HepG2 (cell line): ENCODE results near the gene CUL9. TPM values are rescaled to one million over a fixed set of nuclear protein-coding genes. Genes with fewer than 3 reads are reported as not detected.

Experiments used
- KLF15 ChIP-seq: sonication (generic); formaldehyde crosslinking; IDR thresholded peaks from 2 replicates; pipeline ENCODE4 v1.8.1; 2023; ENCODE audit warnings: borderline replicate concordance, mild to moderate bottlenecking, inconsistent platforms, missing genetic modification reagents, mixed read lengths
- MED8 ChIP-seq: sonication (generic); formaldehyde crosslinking; IDR thresholded peaks from 2 replicates; pipeline ENCODE4 v1.8.1; 2023; ENCODE audit warnings: mild to moderate bottlenecking, missing genetic modification reagents; ENCODE audit not compliant: insufficient replicate concordance
- PITX1 ChIP-seq: sonication (generic); formaldehyde crosslinking; IDR thresholded peaks from 2 replicates; pipeline ENCODE4 v1.5.1; 2020; ENCODE audit warnings: mild to moderate bottlenecking, missing genetic modification reagents
- SIN3B ChIP-seq: fragments of 150-350 bp; IDR thresholded peaks from 2 replicates; pipeline ENCODE4 v1.6.1; 2014; ENCODE audit warnings: low read length
- U2AF1 ChIP-seq: fragments of 200-400 bp; formaldehyde crosslinking; optimal IDR thresholded peaks from 2 replicates; pipeline ENCODE3; 2017; ENCODE audit warnings: mild to moderate bottlenecking, low read depth, low read length
- XRCC5 ChIP-seq: fragments of 200-400 bp; formaldehyde crosslinking; optimal IDR thresholded peaks from 2 replicates; pipeline ENCODE3; 2017; ENCODE audit warnings: mild to moderate bottlenecking, low read length
- ZFY ChIP-seq: sonication (generic); formaldehyde crosslinking; IDR thresholded peaks from 2 replicates; pipeline ENCODE4 v1.4.0; 2020; ENCODE audit warnings: missing genetic modification reagents
- ZMYM2 ChIP-seq: sonication (generic); formaldehyde crosslinking; IDR thresholded peaks from 2 replicates; pipeline ENCODE4 v1.8.0; 2022; ENCODE audit warnings: mild to moderate bottlenecking, missing genetic modification reagents
- ZNF292 ChIP-seq: sonication (generic); formaldehyde crosslinking; IDR thresholded peaks from 2 replicates; pipeline ENCODE4 v1.8.1; 2022; ENCODE audit warnings: mild to moderate bottlenecking, low read depth, missing genetic modification reagents, borderline replicate concordance
- ZNF33A ChIP-seq: sonication (generic); formaldehyde crosslinking; IDR thresholded peaks from 2 replicates; pipeline ENCODE4 v1.5.1; 2020; ENCODE audit warnings: missing genetic modification reagents, mild to moderate bottlenecking, moderate library complexity, borderline replicate concordance
- ZNF816 ChIP-seq: sonication (generic); formaldehyde crosslinking; IDR thresholded peaks from 2 replicates; pipeline ENCODE4 v1.8.0; 2022; ENCODE audit warnings: missing genetic modification reagents, mild to moderate bottlenecking, borderline replicate concordance
- polyA plus RNA-seq, 8 experiments: library from polyadenylated mRNA; depleted of rRNA in 3 of 8; stranded (reverse) in 7 of 8; unstranded in 1 of 8; fragments of >200 nt; fragmentation: Illumina TruSeq in 4 of 8; extraction: Trizol in 4 of 8; gene quantifications; 2 replicates each; pipeline versions ENCODE4 v1.2.1 to v1.2.3, GENCODE V29; 2011 to 2016; ENCODE audit warnings: low read depth in 4 of 8, missing spikeins in 1 of 8, mixed read lengths in 1 of 8; ENCODE audit not compliant: insufficient read depth in 1 of 8
- total RNA-seq, 5 experiments: library from RNA; depleted of rRNA; stranded (reverse); fragments of >200 nt; fragmentation: Illumina TruSeq; extraction: Trizol; gene quantifications; 2 replicates each; pipeline ENCODE4 v1.2.3, GENCODE V29; 2016; ENCODE audit warnings: low read depth in 1 of 5
- TF ChIP-seq, protein P1 (sequence below): sonication (generic); formaldehyde crosslinking; conservative IDR thresholded peaks from 2 replicates; pipeline ENCODE4 v1.8.0; 2022; ENCODE audit warnings: mild to moderate bottlenecking, moderate library complexity, missing genetic modification reagents
- TF ChIP-seq, protein P2 (sequence below): sonication (generic); formaldehyde crosslinking; IDR thresholded peaks from 2 replicates; pipeline ENCODE4 v1.8.0; 2022; ENCODE audit warnings: missing genetic modification reagents, mild to moderate bottlenecking, borderline replicate concordance
- TF ChIP-seq, protein P3 (sequence below): sonication (generic); formaldehyde crosslinking; IDR thresholded peaks from 2 replicates; pipeline ENCODE4 v1.4.0; 2020; ENCODE audit warnings: missing genetic modification reagents, borderline replicate concordance
- TF ChIP-seq, protein P4 (sequence below): sonication (generic); formaldehyde crosslinking; IDR thresholded peaks from 2 replicates; pipeline ENCODE4 v1.8.0; 2022; ENCODE audit warnings: mild to moderate bottlenecking, missing genetic modification reagents, moderate library complexity

The CUL9 gene
- total and polyA plus RNA-seq, 2 of the 13 experiments (the other 11 are each of a cell fraction or from before 2014, with no cell fraction given): 11.4 to 13.7 TPM

DNA sequence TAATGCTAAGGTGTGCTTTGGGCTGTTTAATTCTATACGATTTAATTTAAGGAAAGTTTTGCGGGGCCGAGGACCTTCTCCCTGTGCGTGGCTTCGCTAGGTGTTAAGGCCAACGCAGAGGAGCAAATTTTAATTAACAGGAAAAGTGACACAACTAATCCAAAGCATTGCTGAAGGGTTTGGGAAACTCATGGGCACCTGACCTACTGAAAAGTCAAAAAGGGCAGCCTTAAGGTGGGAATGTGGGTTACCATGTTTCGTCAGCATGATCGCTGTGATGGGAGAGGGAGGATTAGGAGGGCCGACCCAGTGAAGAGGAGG, 415 bp upstream of the CUL9 start (continued):
- TF ChIP-seq, protein P1, sequence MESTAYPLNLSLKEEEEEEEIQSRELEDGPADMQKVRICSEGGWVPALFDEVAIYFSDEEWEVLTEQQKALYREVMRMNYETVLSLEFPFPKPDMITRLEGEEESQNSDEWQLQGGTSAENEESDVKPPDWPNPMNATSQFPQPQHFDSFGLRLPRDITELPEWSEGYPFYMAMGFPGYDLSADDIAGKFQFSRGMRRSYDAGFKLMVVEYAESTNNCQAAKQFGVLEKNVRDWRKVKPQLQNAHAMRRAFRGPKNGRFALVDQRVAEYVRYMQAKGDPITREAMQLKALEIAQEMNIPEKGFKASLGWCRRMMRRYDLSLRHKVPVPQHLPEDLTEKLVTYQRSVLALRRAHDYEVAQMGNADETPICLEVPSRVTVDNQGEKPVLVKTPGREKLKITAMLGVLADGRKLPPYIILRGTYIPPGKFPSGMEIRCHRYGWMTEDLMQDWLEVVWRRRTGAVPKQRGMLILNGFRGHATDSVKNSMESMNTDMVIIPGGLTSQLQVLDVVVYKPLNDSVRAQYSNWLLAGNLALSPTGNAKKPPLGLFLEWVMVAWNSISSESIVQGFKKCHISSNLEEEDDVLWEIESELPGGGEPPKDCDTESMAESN (CRISPR knock-in tag): no peak
- TF ChIP-seq ZNF33A: peak; percentile 78; the same call in 1 of the 2 replicates
- TF ChIP-seq PITX1: no peak
- TF ChIP-seq SIN3B: no peak
- TF ChIP-seq KLF15: no peak
- TF ChIP-seq XRCC5: no peak
- no peak for TF ChIP-seq ZNF292 (CRISPR knock-in tag)
- 0 out of 2 replicates have a peak, but pooled peaks have one; percentile 42 for TF ChIP-seq ZNF816 (CRISPR knock-in tag)
- TF ChIP-seq, protein P2, sequence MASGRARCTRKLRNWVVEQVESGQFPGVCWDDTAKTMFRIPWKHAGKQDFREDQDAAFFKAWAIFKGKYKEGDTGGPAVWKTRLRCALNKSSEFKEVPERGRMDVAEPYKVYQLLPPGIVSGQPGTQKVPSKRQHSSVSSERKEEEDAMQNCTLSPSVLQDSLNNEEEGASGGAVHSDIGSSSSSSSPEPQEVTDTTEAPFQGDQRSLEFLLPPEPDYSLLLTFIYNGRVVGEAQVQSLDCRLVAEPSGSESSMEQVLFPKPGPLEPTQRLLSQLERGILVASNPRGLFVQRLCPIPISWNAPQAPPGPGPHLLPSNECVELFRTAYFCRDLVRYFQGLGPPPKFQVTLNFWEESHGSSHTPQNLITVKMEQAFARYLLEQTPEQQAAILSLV (CRISPR knock-in tag): no peak
- 0 out of 2 replicates have a peak, but pooled peaks have one; percentile 21 for TF ChIP-seq ZMYM2 (CRISPR knock-in tag)
- no peak for TF ChIP-seq MED8
- TF ChIP-seq, protein P3, sequence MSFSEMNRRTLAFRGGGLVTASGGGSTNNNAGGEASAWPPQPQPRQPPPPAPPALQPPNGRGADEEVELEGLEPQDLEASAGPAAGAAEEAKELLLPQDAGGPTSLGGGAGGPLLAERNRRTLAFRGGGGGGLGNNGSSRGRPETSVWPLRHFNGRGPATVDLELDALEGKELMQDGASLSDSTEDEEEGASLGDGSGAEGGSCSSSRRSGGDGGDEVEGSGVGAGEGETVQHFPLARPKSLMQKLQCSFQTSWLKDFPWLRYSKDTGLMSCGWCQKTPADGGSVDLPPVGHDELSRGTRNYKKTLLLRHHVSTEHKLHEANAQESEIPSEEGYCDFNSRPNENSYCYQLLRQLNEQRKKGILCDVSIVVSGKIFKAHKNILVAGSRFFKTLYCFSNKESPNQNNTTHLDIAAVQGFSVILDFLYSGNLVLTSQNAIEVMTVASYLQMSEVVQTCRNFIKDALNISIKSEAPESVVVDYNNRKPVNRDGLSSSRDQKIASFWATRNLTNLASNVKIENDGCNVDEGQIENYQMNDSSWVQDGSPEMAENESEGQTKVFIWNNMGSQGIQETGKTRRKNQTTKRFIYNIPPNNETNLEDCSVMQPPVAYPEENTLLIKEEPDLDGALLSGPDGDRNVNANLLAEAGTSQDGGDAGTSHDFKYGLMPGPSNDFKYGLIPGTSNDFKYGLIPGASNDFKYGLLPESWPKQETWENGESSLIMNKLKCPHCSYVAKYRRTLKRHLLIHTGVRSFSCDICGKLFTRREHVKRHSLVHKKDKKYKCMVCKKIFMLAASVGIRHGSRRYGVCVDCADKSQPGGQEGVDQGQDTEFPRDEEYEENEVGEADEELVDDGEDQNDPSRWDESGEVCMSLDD (CRISPR knock-in tag): no peak
- TF ChIP-seq U2AF1: no peak
- no peak for TF ChIP-seq ZFY (CRISPR knock-in tag)
- TF ChIP-seq, protein P4, sequence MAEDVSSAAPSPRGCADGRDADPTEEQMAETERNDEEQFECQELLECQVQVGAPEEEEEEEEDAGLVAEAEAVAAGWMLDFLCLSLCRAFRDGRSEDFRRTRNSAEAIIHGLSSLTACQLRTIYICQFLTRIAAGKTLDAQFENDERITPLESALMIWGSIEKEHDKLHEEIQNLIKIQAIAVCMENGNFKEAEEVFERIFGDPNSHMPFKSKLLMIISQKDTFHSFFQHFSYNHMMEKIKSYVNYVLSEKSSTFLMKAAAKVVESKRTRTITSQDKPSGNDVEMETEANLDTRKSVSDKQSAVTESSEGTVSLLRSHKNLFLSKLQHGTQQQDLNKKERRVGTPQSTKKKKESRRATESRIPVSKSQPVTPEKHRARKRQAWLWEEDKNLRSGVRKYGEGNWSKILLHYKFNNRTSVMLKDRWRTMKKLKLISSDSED (CRISPR knock-in tag): no peak
- TF ChIP-seq, all 625 proteins: peak for 15
